ENCODE results near the gene FGD3. TPM values are rescaled to one million over a fixed set of nuclear protein-coding genes. Genes with fewer than 3 reads are reported as not detected.
"Not testable (repeated sequence)": the region's sequence is repeated elsewhere in the genome, so short reads cannot be mapped to it uniquely, and the experiment has no call there.

The FGD3 gene
- total RNA-seq, 1 donor from 2014 or later = 1.8 TPM

- peaks cover 19% of the 10 kb centered on the region for H3K27me3 ChIP-seq (ENCODE audit: low read depth)
- H3K27ac ChIP-seq (replicated peaks) = no peak overlapping the region
- no peak for DNase-seq
- no peak overlapping the region for H3K4me3 ChIP-seq
- H3K36me3 ChIP-seq = no peaks in the 10 kb centered on the region
- TF ChIP-seq CTCF (IDR thresholded peaks at IDR 0.05; ENCODE audit: borderline replicate concordance) = no peak
- intact Hi-C loops (cut with micrococcal nuclease) = no loop called here
- H3K9me3 ChIP-seq (replicated peaks) = no peaks in the 10 kb centered on the region
- H3K4me1 ChIP-seq = no peaks in the 10 kb centered on the region
Observed at GRCh38 chr9:93012963-93013855, 65.9 kb downstream of the FGD3 start.

GRCh38 chr9:93013856-93014582, 66.7 kb downstream of the FGD3 start:
- intact Hi-C loops (cut with micrococcal nuclease) = no loop called here
- H3K4me1 ChIP-seq = no peaks in the 10 kb centered on the region
- no peaks in the 10 kb centered on the region for H3K9me3 ChIP-seq (replicated peaks)
- TF ChIP-seq CTCF (IDR thresholded peaks at IDR 0.05; ENCODE audit: borderline replicate concordance) = no peak
- H3K27ac ChIP-seq (replicated peaks) = no peak overlapping the region
- H3K4me3 ChIP-seq = no peak overlapping the region
- H3K27me3 ChIP-seq (ENCODE audit: low read depth) = peaks cover 19% of the 10 kb centered on the region
- H3K36me3 ChIP-seq = no peaks in the 10 kb centered on the region
- DNase-seq = no peak

GRCh38 chr9:93015190-93015589, 67.9 kb downstream of the FGD3 start:
- H3K4me1 ChIP-seq; intact Hi-C loops (cut with micrococcal nuclease); H3K27ac ChIP-seq (replicated peaks); H3K4me3 ChIP-seq; H3K9me3 ChIP-seq (replicated peaks); DNase-seq; H3K36me3 ChIP-seq: not testable (repeated sequence)
- peaks cover 19% of the 10 kb centered on the region for H3K27me3 ChIP-seq (ENCODE audit: low read depth)

GRCh38 chr9:93017621-93018020, 70.3 kb downstream of the FGD3 start:
- H3K36me3 ChIP-seq = no peaks in the 10 kb centered on the region

GRCh38 chr9:93020151-93020550, 72.8 kb downstream of the FGD3 start:
- DNase-seq = no peak
- H3K4me1 ChIP-seq = no peaks in the 10 kb centered on the region

More at GRCh38 chr9:93017621-93018020, 70.3 kb downstream of the FGD3 start:
- Histone ChIP-seq H3K4me1 (no peaks in the 10 kb centered on the region), H3K9me3 (replicated peaks) (no peaks in the 10 kb centered on the region), H3K4me3 (no peak overlapping the region), H3K27ac (replicated peaks) (no peak overlapping the region), H3K27me3 (ENCODE audit: low read depth) (peaks cover 19% of the 10 kb centered on the region)
- TF ChIP-seq CTCF (IDR thresholded peaks at IDR 0.05; ENCODE audit: borderline replicate concordance) = no peak
- intact Hi-C loops (cut with micrococcal nuclease) = no loop called here
- DNase-seq = no peak

More at GRCh38 chr9:93020151-93020550, 72.8 kb downstream of the FGD3 start:
- H3K36me3 ChIP-seq = no peaks in the 10 kb centered on the region
- intact Hi-C loops (cut with micrococcal nuclease) = no loop called here
- no peak overlapping the region for H3K27ac ChIP-seq (replicated peaks)
- no peak for TF ChIP-seq CTCF (IDR thresholded peaks at IDR 0.05; ENCODE audit: borderline replicate concordance)
- H3K27me3 ChIP-seq (ENCODE audit: low read depth) = peaks cover 7% of the 10 kb centered on the region
- no peak overlapping the region for H3K4me3 ChIP-seq
- no peaks in the 10 kb centered on the region for H3K9me3 ChIP-seq (replicated peaks)

Data from left ventricle myocardium inferior (tissue), 1 donor.